Hepatocyte (in vitro differentiated cells): ENCODE data around the gene SLC43A1. TPM values are rescaled to one million over a fixed set of nuclear protein-coding genes. Genes with fewer than 3 reads are reported as not detected.

ENCODE experiments used
- DNase-seq: peaks from one replicate; pipeline ENCODE4 v3.0.0-alpha.2; 2016; ENCODE audit warnings: low spot score
- H2AFZ ChIP-seq: fragments of 200-600 bp; sonication (generic); 2 replicates; pipeline ENCODE4 v1.6.0; 2016; ENCODE audit warnings: antibody characterized with exemption, mild to moderate bottlenecking
- H3K27ac ChIP-seq: fragments of 200-600 bp; sonication (generic); 2 replicates; pipeline ENCODE4 v1.5.1; 2016; ENCODE audit warnings: mild to moderate bottlenecking
- H3K27me3 ChIP-seq: fragments of 200-600 bp; sonication (generic); 2 replicates; pipeline ENCODE4 v1.6.1; 2016
- H3K36me3 ChIP-seq: fragments of 200-600 bp; sonication (generic); replicated peaks from 2 replicates; pipeline ENCODE4 v1.5.1; 2016; ENCODE audit warnings: low read depth; ENCODE audit not compliant: insufficient read depth
- H3K4me1 ChIP-seq: fragments of 200-600 bp; sonication (generic); 2 replicates; pipeline ENCODE4 v1.5.1; 2016; ENCODE audit warnings: mild to moderate bottlenecking, moderate library complexity; ENCODE audit not compliant: insufficient read depth
- H3K4me2 ChIP-seq: fragments of 200-600 bp; sonication (generic); 2 replicates; pipeline ENCODE4 v1.6.0; 2016
- H3K4me3 ChIP-seq: fragments of 200-600 bp; sonication (generic); 2 replicates; pipeline ENCODE4 v1.5.1; 2016; ENCODE audit warnings: mild to moderate bottlenecking
- H3K79me2 ChIP-seq: fragments of 200-600 bp; sonication (generic); 2 replicates; pipeline ENCODE4 v1.6.0; 2017; ENCODE audit warnings: mild to moderate bottlenecking
- H3K9me2 ChIP-seq: fragments of 200-600 bp; sonication (generic); replicated peaks from 2 replicates; pipeline ENCODE4 v1.6.0; 2017; ENCODE audit warnings: mild to moderate bottlenecking; ENCODE audit not compliant: insufficient read depth
- H3K9me3 ChIP-seq: fragments of 200-600 bp; sonication (generic); 2 replicates; pipeline ENCODE4 v1.5.1; 2016; ENCODE audit warnings: low read depth, mild to moderate bottlenecking
- H4K20me1 ChIP-seq: fragments of 200-600 bp; sonication (generic); 2 replicates; pipeline ENCODE4 v1.6.0; 2016; ENCODE audit warnings: mild to moderate bottlenecking; ENCODE audit not compliant: insufficient read depth, poor library complexity, severe bottlenecking
- EZH2 ChIP-seq: fragments of 200-600 bp; sonication (generic); IDR thresholded peaks from 2 replicates; pipeline ENCODE4 v1.6.1; 2016; ENCODE audit warnings: antibody characterized with exemption, mild to moderate bottlenecking, borderline replicate concordance
- EZH2phosphoT487 ChIP-seq: fragments of 200-600 bp; sonication (generic); IDR thresholded peaks from one replicate; pipeline ENCODE4 v1.6.1; 2018; ENCODE audit warnings: antibody characterized with exemption, mild to moderate bottlenecking, low read depth, moderate library complexity; ENCODE audit not compliant: unreplicated experiment, severe bottlenecking
- WGBS: methylation state at CpG from one replicate; pipeline ENCODE4 v1.1.6; 2016; ENCODE audit warnings: low lambda C conversion rate; ENCODE audit errors: missing lambda C conversion rate; 5-methylcytosine and 5-hydroxymethylcytosine counted together
- polyA plus RNA-seq: library from polyadenylated mRNA; unstranded; fragments of >200 nt; fragmentation: Nextera tagmentation; extraction: Ambion mirVana; gene quantifications from 2 replicates; pipeline ENCODE4 v1.2.1, GENCODE V29; 2016
- total RNA-seq: library from RNA; depleted of rRNA; stranded (reverse); fragments of >200 nt; gene quantifications from 2 replicates; pipeline ENCODE4 v1.2.3, GENCODE V29; 2014
- TF ChIP-seq, protein P1 (sequence below): fragments of 200-600 bp; sonication (generic); IDR thresholded peaks from 2 replicates; pipeline ENCODE4 v1.5.1; 2016; ENCODE audit warnings: antibody characterized with exemption, mild to moderate bottlenecking; ENCODE audit not compliant: poor library complexity

The SLC43A1 gene
- total and polyA plus RNA-seq, 2 experiments from 2014 or later = 39.5 to 40.4 TPM

GRCh38 chr11:57474017-57474802 is 41.3 kb downstream of the SLC43A1 start:
- Histone ChIP-seq H3K36me3 (no peaks in the 10 kb centered on the region), H3K4me2 (no peak overlapping the region), H3K9me3 (no peaks in the 10 kb centered on the region), H2AFZ (no peak overlapping the region), H3K27me3 (peaks cover 63% of the 10 kb centered on the region), H4K20me1 (no peaks in the 10 kb centered on the region), H3K9me2 (no peaks in the 10 kb centered on the region), H3K79me2 (no peaks in the 10 kb centered on the region), H3K4me3 (no peak overlapping the region), H3K4me1 (peaks cover 10% of the 10 kb centered on the region), H3K27ac (no peak overlapping the region)
- no peak for DNase-seq
- TF ChIP-seq, protein P1, sequence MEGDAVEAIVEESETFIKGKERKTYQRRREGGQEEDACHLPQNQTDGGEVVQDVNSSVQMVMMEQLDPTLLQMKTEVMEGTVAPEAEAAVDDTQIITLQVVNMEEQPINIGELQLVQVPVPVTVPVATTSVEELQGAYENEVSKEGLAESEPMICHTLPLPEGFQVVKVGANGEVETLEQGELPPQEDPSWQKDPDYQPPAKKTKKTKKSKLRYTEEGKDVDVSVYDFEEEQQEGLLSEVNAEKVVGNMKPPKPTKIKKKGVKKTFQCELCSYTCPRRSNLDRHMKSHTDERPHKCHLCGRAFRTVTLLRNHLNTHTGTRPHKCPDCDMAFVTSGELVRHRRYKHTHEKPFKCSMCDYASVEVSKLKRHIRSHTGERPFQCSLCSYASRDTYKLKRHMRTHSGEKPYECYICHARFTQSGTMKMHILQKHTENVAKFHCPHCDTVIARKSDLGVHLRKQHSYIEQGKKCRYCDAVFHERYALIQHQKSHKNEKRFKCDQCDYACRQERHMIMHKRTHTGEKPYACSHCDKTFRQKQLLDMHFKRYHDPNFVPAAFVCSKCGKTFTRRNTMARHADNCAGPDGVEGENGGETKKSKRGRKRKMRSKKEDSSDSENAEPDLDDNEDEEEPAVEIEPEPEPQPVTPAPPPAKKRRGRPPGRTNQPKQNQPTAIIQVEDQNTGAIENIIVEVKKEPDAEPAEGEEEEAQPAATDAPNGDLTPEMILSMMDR = no peak
- TF ChIP-seq EZH2 = no peak
- no peak for TF ChIP-seq EZH2phosphoT487
- WGBS = 70% methylated on average over 9 of the region's 9 CpGs

DNA sequence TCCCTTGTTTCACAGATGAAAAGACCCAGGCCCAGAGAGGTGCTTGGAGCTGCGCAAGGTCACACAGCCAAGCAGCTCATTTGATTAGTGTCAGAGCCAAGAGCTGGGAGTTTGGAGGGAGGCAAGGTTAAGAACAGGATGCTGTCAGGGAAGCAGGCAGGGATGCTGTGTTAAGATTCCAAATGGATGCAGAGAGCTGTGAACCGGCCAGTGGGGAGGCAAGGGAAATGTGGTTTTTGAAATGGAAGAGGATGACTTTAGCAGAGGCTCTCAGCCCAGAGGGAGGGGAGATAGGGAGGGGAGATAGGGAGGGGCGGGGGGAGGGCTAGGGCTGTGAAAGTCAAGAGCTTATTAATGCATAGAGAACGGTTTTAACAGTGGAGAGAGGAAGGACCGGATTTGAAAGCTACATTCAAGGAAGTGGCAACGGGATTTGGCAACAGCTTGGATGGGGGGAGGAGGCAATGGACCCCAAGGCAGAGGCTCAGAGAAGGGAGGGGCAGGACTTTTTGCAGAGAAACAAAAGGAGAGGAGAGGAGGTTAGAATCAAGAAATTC is 42.1 kb downstream of the SLC43A1 start:
- Histone ChIP-seq H3K4me1 (peaks cover 10% of the 10 kb centered on the region), H3K4me3 (no peak overlapping the region), H3K27me3 (peaks cover 71% of the 10 kb centered on the region), H3K36me3 (no peaks in the 10 kb centered on the region), H3K9me3 (no peaks in the 10 kb centered on the region), H4K20me1 (no peaks in the 10 kb centered on the region), H3K4me2 (no peak overlapping the region), H3K79me2 (no peaks in the 10 kb centered on the region), H2AFZ (no peak overlapping the region), H3K9me2 (no peaks in the 10 kb centered on the region), H3K27ac (no peak overlapping the region)
- WGBS = 61% methylated on average over 3 of the region's 6 CpGs
- no peak for DNase-seq
- TF ChIP-seq, protein P1 = no peak
- TF ChIP-seq EZH2 (no peak), EZH2phosphoT487 (no peak)

DNA sequence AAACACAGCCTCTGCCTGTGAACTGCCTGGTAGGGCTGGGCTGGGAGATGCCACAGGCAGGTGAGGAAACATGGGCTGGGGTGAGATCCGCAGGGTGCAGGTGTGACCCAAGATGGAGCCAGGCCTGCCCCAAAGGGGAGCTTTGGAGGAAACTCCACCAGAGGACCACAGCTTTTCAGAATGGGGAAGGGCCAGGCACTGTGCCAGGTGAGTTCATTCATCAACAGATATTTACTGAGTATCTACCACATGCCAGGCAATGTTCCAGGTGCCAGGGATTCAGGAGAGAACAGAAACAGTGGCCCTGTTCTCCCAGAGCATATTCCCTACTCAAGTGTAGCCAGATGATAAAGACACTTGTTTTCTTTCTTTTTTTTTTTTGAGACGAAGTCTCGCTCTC is 44.0 kb downstream of the SLC43A1 start:
- H3K4me2 ChIP-seq = no peak overlapping the region
- no peak for DNase-seq
- TF ChIP-seq EZH2 (no peak), EZH2phosphoT487 (no peak)
- TF ChIP-seq, protein P1 = no peak
- no peaks in the 10 kb centered on the region for H3K9me2 ChIP-seq
- H4K20me1 ChIP-seq = no peaks in the 10 kb centered on the region
- H3K4me1 ChIP-seq = peaks cover 6% of the 10 kb centered on the region
- no peak overlapping the region for H2AFZ ChIP-seq
- H3K79me2 ChIP-seq = no peaks in the 10 kb centered on the region
- H3K4me3 ChIP-seq = no peak overlapping the region
- H3K27ac ChIP-seq = no peak overlapping the region
- peaks cover 55% of the 10 kb centered on the region for H3K27me3 ChIP-seq
- whole genome bisulfite sequencing = 96% methylated on average over 3 of the region's 3 CpGs
- H3K36me3 ChIP-seq = no peaks in the 10 kb centered on the region
- no peaks in the 10 kb centered on the region for H3K9me3 ChIP-seq
